Measurements from ENCODE around the gene ANHX. TPM values are rescaled to one million over a fixed set of nuclear protein-coding genes. Genes with fewer than 3 reads are reported as not detected.

ANHX gene
- total and polyA plus RNA-seq, 2 of the 13 experiments (the other 11 are each of a cell fraction or from before 2014, with no cell fraction given): not detected

DNA sequence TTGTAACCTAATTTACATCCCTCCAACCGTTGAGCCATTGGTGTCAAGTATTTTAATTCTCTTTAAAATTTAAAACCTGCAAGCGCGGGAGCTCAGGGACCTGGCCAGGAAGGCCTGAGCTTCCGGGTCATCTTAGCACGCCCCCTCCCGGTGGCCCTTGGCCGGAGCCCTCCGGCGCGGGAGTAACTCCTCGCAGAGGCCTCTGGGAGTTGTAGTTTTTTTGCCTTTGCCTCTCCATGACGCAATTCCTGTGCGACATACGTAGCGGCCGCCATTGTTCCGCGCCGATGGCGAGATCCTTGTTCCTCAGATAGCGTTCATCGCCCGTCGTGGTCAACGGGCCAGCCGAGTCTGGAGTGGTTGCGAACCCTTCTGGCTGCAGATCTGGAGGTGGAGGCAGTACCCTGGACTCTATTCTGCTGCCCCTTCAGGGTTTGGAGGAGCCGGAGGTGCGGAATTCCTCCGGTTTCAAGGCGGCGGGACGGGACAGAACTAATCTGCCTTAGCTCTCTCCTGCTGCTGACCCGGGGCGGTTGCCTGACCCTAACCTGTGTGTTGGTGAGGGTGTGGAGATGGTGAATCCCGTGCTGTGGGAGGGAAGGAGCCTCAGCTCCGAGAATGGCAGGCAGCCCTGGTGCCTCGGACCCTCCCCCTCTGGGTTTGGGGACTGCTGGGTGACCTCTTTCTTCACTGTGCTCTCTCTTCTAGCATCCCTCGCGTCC is 54.3 kb downstream of the ANHX start, which contains the start of gene ZNF268 (continued):
- TF ChIP-seq, protein P1, sequence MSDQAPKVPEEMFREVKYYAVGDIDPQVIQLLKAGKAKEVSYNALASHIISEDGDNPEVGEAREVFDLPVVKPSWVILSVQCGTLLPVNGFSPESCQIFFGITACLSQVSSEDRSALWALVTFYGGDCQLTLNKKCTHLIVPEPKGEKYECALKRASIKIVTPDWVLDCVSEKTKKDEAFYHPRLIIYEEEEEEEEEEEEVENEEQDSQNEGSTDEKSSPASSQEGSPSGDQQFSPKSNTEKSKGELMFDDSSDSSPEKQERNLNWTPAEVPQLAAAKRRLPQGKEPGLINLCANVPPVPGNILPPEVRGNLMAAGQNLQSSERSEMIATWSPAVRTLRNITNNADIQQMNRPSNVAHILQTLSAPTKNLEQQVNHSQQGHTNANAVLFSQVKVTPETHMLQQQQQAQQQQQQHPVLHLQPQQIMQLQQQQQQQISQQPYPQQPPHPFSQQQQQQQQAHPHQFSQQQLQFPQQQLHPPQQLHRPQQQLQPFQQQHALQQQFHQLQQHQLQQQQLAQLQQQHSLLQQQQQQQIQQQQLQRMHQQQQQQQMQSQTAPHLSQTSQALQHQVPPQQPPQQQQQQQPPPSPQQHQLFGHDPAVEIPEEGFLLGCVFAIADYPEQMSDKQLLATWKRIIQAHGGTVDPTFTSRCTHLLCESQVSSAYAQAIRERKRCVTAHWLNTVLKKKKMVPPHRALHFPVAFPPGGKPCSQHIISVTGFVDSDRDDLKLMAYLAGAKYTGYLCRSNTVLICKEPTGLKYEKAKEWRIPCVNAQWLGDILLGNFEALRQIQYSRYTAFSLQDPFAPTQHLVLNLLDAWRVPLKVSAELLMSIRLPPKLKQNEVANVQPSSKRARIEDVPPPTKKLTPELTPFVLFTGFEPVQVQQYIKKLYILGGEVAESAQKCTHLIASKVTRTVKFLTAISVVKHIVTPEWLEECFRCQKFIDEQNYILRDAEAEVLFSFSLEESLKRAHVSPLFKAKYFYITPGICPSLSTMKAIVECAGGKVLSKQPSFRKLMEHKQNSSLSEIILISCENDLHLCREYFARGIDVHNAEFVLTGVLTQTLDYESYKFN (CRISPR knock-in tag; conservative IDR thresholded peaks at IDR 0.05): 0 out of 2 replicates have a peak, but pooled peaks have one; percentile 17
- TF ChIP-seq SMARCC2 (IDR thresholded peaks at IDR 0.05): no peak
- TF ChIP-seq ZKSCAN1 (IDR thresholded peaks at IDR 0.05; ENCODE audit: low read length): 0 out of 2 replicates have a peak, but pooled peaks have one; percentile 15
- peak; percentile 34; the same call in 1 of the 2 replicates for TF ChIP-seq SP2 (CRISPR knock-in tag; IDR thresholded peaks at IDR 0.05)
- peak; percentile 84 for TF ChIP-seq SPEN (CRISPR knock-in tag; IDR thresholded peaks at IDR 0.05; ENCODE audit: low read depth)
- TF ChIP-seq SAP130 (CRISPR knock-in tag; IDR thresholded peaks at IDR 0.05; ENCODE audit: low read depth): peak; percentile 96
- TF ChIP-seq ZNF337 (CRISPR knock-in tag; IDR thresholded peaks at IDR 0.05; ENCODE audit: borderline replicate concordance, low read depth): peak; percentile 57; the same call in 1 of the 2 replicates
- TF ChIP-seq AHR (CRISPR knock-in tag; IDR thresholded peaks at IDR 0.05): peak; percentile 80
- TF ChIP-seq ZNF589 (CRISPR knock-in tag; conservative IDR thresholded peaks at IDR 0.05): 0 out of 2 replicates have a peak, but pooled peaks have one; percentile 31
- peak; percentile 64 for TF ChIP-seq TBL1XR1 (IDR thresholded peaks at IDR 0.05; ENCODE audit: borderline replicate concordance, low read length, partially characterized antibody)
- TF ChIP-seq CBX2 (IDR thresholded peaks at IDR 0.05; ENCODE audit: low read depth, low read length): no peak
- TF ChIP-seq CBX2 (CRISPR knock-in tag; IDR thresholded peaks at IDR 0.05; ENCODE audit: low read depth): no peak
- TF ChIP-seq PHB2 (IDR thresholded peaks at IDR 0.05; ENCODE audit: partially characterized antibody): no peak
- TF ChIP-seq MIER3 (CRISPR knock-in tag; IDR thresholded peaks at IDR 0.05; ENCODE audit: borderline replicate concordance): no peak; the same call in 1 of the 2 replicates
- no peak for TF ChIP-seq ZNF577 (CRISPR knock-in tag; IDR thresholded peaks at IDR 0.05; ENCODE audit: borderline replicate concordance, low read depth)
- no peak for TF ChIP-seq ZSCAN12 (CRISPR knock-in tag; IDR thresholded peaks at IDR 0.05)
- TF ChIP-seq, protein P2, sequence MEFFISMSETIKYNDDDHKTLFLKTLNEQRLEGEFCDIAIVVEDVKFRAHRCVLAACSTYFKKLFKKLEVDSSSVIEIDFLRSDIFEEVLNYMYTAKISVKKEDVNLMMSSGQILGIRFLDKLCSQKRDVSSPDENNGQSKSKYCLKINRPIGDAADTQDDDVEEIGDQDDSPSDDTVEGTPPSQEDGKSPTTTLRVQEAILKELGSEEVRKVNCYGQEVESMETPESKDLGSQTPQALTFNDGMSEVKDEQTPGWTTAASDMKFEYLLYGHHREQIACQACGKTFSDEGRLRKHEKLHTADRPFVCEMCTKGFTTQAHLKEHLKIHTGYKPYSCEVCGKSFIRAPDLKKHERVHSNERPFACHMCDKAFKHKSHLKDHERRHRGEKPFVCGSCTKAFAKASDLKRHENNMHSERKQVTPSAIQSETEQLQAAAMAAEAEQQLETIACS (CRISPR knock-in tag; IDR thresholded peaks at IDR 0.05): peak; percentile 70
- TF ChIP-seq, protein P3, sequence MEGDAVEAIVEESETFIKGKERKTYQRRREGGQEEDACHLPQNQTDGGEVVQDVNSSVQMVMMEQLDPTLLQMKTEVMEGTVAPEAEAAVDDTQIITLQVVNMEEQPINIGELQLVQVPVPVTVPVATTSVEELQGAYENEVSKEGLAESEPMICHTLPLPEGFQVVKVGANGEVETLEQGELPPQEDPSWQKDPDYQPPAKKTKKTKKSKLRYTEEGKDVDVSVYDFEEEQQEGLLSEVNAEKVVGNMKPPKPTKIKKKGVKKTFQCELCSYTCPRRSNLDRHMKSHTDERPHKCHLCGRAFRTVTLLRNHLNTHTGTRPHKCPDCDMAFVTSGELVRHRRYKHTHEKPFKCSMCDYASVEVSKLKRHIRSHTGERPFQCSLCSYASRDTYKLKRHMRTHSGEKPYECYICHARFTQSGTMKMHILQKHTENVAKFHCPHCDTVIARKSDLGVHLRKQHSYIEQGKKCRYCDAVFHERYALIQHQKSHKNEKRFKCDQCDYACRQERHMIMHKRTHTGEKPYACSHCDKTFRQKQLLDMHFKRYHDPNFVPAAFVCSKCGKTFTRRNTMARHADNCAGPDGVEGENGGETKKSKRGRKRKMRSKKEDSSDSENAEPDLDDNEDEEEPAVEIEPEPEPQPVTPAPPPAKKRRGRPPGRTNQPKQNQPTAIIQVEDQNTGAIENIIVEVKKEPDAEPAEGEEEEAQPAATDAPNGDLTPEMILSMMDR (CRISPR knock-in tag; IDR thresholded peaks at IDR 0.05): peak; percentile 88
- peak; percentile 100 for TF ChIP-seq HOXA3 (CRISPR knock-in tag; IDR thresholded peaks at IDR 0.05)
- TF ChIP-seq, protein P4, sequence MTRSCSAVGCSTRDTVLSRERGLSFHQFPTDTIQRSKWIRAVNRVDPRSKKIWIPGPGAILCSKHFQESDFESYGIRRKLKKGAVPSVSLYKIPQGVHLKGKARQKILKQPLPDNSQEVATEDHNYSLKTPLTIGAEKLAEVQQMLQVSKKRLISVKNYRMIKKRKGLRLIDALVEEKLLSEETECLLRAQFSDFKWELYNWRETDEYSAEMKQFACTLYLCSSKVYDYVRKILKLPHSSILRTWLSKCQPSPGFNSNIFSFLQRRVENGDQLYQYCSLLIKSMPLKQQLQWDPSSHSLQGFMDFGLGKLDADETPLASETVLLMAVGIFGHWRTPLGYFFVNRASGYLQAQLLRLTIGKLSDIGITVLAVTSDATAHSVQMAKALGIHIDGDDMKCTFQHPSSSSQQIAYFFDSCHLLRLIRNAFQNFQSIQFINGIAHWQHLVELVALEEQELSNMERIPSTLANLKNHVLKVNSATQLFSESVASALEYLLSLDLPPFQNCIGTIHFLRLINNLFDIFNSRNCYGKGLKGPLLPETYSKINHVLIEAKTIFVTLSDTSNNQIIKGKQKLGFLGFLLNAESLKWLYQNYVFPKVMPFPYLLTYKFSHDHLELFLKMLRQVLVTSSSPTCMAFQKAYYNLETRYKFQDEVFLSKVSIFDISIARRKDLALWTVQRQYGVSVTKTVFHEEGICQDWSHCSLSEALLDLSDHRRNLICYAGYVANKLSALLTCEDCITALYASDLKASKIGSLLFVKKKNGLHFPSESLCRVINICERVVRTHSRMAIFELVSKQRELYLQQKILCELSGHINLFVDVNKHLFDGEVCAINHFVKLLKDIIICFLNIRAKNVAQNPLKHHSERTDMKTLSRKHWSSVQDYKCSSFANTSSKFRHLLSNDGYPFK (CRISPR knock-in tag; IDR thresholded peaks at IDR 0.05; ENCODE audit: borderline replicate concordance): peak; percentile 78; the same call in 1 of the 2 replicates
- no peak for TF ChIP-seq ZNF562 (CRISPR knock-in tag; IDR thresholded peaks at IDR 0.05; ENCODE audit: borderline replicate concordance)
